ENCODE data around the gene C20orf144. TPM values are rescaled to one million over a fixed set of nuclear protein-coding genes. Genes with fewer than 3 reads are reported as not detected.

The C20orf144 gene
- total RNA-seq, 1 donor from 2014 or later, result 0.23 TPM

- H3K4me3 ChIP-seq, result no peak overlapping the region
- ATAC-seq, result no peak
- TF ChIP-seq CTCF (IDR thresholded peaks at IDR 0.05), result no peak
- peaks cover 21% of the 10 kb centered on the region for H3K36me3 ChIP-seq
- intact Hi-C loops (cut with DNase I), result loop anchor here (10.0 kb wide), 1 partner anchor 201 kb away; no protein-coding TSS in a partner anchor
- H3K9me3 ChIP-seq, result no peaks in the 10 kb centered on the region
- no peak for DNase-seq
- H3K27ac ChIP-seq, result no peak overlapping the region
- H3K27me3 ChIP-seq, result no peaks in the 10 kb centered on the region
- no peaks in the 10 kb centered on the region for H3K4me1 ChIP-seq
Observed at GRCh38 chr20:33656010-33656782, 5.9 kb upstream of the C20orf144 start.

- Histone ChIP-seq H3K9me3 (no peaks in the 10 kb centered on the region), H3K27ac (no peak overlapping the region), H3K27me3 (no peaks in the 10 kb centered on the region), H3K4me1 (no peaks in the 10 kb centered on the region), H3K36me3 (peaks cover 21% of the 10 kb centered on the region), H3K4me3 (no peak overlapping the region)
- DNase-seq, result no peak
- intact Hi-C loops (cut with DNase I), result loop anchor here (10.0 kb wide), 1 partner anchor 202 kb away; no protein-coding TSS in a partner anchor
- no peak for ATAC-seq
- no peak for TF ChIP-seq CTCF (IDR thresholded peaks at IDR 0.05)
Observed at GRCh38 chr20:33656783-33657703, 5.1 kb upstream of the C20orf144 start.

DNA sequence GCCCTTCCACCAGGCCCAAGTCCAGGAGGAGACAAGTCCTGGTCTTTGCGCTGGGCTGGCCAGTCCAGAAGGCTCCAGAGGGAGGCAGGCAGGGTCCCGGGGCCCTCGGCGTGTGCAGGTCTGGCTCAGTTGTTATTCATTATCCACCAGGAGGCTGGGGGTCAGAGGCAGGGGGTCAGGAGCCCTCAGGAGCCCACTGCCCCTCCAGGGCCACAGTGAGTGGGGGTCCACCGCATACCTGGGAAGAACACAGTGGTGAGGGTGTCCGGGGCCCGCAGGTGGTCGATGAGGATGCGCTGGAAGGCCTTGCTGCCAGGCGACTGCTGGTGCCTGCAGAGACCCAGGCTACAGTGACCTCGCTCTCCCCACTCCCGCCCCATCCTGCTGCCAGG, 4.4 kb upstream of the C20orf144 start:
- Histone ChIP-seq H3K27ac (no peak overlapping the region), H3K27me3 (no peaks in the 10 kb centered on the region), H3K9me3 (no peaks in the 10 kb centered on the region), H3K4me1 (no peaks in the 10 kb centered on the region), H3K36me3 (peaks cover 21% of the 10 kb centered on the region), H3K4me3 (no peak overlapping the region)
- DNase-seq, result no peak
- no peak for ATAC-seq
- no peak for TF ChIP-seq CTCF (IDR thresholded peaks at IDR 0.05)
- intact Hi-C loops (cut with DNase I), result loop anchor here (10.0 kb wide), 1 partner anchor 203 kb away; no protein-coding TSS in a partner anchor

DNA sequence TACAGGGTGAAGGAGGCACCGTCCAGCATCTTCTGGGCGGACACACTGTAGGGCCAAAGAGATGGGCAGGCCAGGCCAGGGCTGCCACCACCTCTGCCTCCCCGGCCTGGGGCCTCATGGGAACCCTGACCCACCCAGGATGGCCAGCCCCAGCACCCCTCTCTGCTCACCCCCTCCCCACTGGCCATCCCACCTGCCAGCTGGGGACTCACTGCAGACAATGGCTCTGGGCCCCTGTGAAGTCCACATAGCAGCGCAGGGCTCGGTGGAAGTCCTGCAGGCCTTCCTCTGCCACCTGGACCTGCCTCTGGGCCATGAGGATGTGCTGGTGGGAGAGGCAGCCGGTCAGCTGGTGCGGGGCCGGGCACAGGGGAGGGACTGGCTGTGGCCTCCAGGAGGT, 3.6 kb upstream of the C20orf144 start:
- DNase-seq, result no peak

More for the DNA sequence above, 3.6 kb upstream of the C20orf144 start:
- H3K9me3 ChIP-seq, result no peaks in the 10 kb centered on the region
- intact Hi-C loops (cut with DNase I), result loop anchor here (10.0 kb wide), 1 partner anchor 204 kb away; no protein-coding TSS in a partner anchor
- no peak overlapping the region for H3K4me3 ChIP-seq
- H3K4me1 ChIP-seq, result no peaks in the 10 kb centered on the region
- H3K27me3 ChIP-seq, result no peaks in the 10 kb centered on the region
- ATAC-seq, result no peak
- no peak for TF ChIP-seq CTCF (IDR thresholded peaks at IDR 0.05)
- no peak overlapping the region for H3K27ac ChIP-seq
- peaks cover 21% of the 10 kb centered on the region for H3K36me3 ChIP-seq
